HTR-8/SVneo (cell line): ENCODE results near the gene KREMEN1.
"Not testable (repeated sequence)": the region's sequence is repeated elsewhere in the genome, so short reads cannot be mapped to it uniquely, and the experiment has no call there.

Experiments used
- DNase-seq: peaks from one replicate; pipeline ENCODE4 v3.0.0; 2011; ENCODE audit warnings: low spot score, mixed read lengths; ENCODE audit not compliant: insufficient read length
- FAIRE-seq: peaks from 2 replicates; lab custom pipeline; 2011; peaks lifted over from hg19 to GRCh38; lab: Jason Lieb, UNC

KREMEN1 gene

GRCh38 chr22:29073618-29074275 is 912 bp downstream of the KREMEN1 start:
- DNase-seq, result no peak
- no peak for FAIRE-seq

DNA sequence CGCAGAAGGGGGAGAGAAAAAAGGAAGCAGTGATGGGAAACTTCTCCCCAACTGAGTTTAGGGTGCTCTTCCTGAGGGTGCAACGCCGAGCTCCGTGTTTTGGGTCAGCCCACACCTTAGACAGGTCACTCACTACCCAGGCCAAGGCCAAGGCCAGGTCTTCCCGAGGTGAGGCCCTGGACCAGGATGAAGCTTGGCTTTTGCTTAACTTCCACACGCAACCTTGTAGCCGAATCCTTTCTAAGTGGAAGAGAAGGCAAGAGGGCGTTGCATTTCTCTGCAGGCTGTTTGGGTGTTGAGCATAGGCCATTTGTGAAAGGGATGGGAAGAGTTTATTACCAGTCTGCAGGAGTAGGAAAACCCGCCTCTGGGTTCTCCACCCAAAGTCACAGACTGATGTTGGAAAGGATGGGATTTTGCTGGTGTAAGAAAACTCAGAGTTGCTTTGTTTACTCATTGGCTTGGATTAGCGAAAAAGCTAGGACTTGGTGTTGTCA is 1.5 kb downstream of the KREMEN1 start:
- no peak for DNase-seq
- no peak for FAIRE-seq

DNA sequence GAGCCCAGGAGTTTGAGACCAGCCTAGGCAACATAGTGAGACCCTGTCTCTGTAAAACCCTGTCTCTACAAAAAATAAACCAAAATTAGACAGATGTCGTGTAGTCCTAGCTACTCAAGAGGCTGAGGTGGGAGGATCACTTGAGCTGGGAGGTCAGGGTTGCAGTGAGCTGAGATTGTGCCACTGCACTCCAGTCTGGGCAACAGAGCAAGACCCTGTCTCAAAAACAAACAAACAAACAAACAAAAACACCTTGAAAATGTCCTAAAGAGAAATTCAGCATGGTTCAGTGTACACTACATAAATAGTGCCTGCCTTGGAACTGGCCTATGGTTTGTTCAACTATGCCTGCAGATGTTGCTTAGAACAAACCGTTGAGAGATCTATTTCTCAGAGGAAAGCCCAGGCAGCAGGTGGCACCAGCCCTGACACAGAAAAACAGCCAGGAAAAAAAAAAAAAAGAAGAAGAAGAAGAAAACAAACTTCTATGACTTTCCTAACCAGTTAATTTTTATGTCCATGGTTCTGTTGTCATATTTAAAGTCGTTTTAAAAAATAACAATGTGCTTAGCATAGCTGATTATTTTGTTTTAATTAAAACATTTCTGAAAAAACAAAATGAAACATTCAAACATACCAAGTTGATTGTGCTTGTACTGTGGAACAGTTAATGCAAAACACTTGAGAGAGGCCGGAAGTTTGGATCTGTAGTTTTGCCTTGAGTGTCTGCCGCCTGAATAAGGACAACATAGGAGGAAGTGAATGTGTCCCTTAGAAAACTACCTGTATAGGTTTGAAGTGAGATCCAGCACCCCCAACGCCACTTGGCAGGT is 5.4 kb downstream of the KREMEN1 start:
- no peak for DNase-seq
- FAIRE-seq, result no peak

DNA sequence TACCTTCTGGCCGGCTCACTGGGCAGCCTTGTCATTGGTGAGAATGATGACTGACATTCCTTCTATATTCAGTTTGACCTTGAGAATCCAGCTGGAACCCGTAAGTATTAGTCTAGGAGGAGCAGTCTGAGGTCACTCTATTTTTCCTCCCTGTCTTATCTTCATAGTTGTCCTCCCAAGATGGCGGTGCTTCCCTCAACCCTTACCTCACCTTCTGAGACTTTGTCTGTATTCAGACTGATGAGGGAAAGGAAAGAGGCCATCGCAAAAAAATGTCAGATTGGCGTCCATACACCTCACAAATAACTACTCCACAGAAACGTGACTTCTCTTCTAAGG is 6.0 kb downstream of the KREMEN1 start:
- DNase-seq (no peak), FAIRE-seq (no peak)

GRCh38 chr22:29079218-29079901 is 6.5 kb downstream of the KREMEN1 start:
- no peak for FAIRE-seq

DNA sequence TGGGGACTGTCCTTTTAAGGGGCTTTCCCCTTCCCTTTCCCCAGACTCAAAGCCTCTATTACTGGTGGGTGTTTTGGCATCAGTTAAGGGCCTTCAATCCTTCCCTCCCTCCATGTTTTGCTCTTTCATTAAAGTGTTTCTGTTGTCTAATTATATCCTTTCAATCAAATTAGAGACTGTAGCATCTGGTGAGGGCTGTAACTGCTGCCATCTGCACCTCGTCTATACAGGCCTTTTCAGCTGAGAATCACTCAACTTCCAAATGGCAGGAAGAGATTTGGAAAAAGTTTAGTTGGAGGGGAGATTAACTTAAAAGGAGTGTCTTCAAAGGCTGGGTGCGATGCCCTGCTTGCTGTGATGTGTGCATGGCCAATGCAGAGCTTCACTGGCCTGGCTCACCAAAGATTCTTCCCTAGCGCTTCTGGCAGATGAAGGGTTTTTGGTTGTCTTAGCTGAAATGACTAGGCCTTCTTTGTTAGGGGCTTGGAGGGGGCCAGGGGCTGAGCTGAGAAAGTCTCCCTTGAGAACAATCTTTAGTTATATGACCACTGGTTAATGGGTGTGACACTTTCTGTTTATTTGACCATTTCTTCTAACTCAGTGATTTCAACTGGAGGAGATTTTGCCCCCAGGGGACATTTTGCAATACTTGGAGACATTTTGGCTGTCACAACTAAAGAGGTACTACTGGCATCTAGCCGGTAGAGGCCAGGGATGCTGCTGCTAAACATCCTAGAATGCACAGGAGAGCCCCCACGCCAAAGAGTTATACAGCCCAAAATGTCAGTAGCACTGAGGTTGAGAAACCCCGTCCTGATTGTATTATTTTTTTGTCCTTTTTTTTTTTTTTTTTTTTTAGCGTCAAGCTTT is 7.5 kb downstream of the KREMEN1 start:
- FAIRE-seq (no peak), DNase-seq (no peak)

More at GRCh38 chr22:29079218-29079901, 6.5 kb downstream of the KREMEN1 start:
- DNase-seq, result no peak

DNA sequence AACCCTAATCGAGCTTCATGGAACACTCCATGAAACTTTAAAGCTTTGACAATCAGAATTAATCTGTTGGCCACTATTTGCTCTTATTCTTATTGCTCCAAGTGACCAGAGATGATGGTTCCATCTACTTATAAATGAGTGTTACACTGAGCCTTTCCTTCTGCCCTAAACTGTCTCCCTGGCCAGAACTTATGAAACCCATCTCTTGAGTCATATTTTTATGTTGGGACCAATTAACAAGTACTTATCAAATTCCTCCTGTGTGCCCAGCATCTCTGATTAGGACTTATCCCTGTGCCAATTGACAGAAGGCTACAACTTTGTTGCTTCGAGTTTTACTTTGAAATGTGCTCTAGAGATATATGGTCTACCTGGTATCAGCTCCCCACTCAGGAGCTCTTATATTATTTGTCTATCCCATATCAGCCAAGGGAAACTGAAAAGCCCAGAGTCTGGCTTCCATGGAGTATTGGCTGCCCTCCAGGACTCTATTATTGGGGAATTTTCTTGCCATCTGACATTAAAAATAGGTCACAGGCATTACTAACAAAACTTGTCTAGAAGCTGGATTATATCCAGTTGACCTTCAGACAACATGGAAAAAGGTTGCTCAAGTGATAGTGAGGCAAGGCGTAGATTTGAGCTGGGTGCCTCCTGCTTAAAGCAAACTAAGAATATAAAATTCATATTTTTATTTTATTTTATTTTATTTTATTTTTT is 8.8 kb downstream of the KREMEN1 start:
- no peak for DNase-seq
- no peak for FAIRE-seq

GRCh38 chr22:29082826-29083545 is 10.2 kb downstream of the KREMEN1 start:
- FAIRE-seq (no peak), DNase-seq (no peak)

DNA sequence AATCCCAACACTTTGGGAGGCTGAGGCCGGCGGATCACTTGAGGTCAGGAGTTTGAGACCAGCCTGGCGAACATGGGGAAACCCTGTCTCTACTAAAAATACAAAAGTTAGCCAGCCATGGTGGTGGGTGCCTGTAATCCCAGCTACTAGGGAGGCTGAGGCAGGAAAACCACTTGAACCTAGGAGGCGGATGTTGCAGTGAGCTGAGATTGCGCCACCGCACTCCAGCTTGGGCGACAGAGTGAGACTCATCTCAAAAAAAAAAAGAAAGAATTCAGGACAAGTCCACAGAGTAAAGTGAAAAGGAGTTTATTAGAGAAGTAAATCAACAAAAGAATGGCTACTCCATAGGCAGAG is 10.7 kb downstream of the KREMEN1 start:
- not testable (repeated sequence) for DNase-seq, FAIRE-seq

DNA sequence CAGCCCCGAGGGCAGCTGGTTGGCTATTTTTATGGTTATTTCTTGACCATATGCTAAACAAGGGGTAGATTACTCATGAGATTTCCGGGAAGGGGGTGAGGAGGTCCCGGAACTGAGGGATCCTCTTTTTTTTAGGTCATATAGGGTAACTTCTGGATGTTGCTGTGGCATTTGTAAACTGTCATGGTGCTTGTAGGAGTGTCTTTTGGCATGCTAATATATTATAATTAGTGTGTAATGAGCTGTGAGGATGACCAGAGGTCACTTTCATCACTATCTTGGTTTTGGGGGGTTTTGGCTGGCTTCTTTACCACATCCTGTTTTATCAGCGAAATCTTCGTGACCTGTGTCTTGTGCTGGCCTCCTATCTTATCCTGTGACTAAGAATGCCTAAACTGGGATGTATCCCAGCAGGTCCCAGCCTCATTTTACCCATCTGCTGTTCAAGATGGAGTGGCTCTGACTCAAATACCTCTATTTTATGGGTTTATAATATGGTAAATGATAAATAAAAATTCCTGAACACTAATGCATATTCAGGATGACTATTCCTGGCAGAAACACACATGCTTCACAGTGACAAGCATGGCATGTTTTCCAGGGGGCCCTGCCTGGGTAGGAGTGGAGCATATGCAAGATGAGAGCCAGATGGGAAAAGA is 11.2 kb downstream of the KREMEN1 start:
- DNase-seq (no peak), FAIRE-seq (no peak)

DNA sequence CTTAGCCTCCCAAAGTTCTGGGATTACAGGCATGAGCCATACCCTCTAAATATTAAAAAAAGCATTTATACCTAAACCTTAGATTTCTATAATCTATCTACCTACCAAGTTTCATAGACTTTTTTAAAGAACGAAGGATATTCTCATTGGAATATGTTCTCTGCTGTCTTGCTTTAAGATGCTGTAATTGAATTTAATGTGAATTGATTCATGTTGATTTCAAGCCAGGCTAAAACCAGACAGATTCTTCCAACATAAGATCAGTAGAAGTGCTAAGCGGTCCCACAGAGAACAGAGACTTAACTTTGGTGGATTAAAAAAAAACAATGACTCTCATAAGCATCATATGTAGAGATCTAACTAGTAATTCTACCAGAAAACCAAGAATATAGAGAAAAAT is 14.2 kb downstream of the KREMEN1 start:
- FAIRE-seq (no peak), DNase-seq (no peak)

DNA sequence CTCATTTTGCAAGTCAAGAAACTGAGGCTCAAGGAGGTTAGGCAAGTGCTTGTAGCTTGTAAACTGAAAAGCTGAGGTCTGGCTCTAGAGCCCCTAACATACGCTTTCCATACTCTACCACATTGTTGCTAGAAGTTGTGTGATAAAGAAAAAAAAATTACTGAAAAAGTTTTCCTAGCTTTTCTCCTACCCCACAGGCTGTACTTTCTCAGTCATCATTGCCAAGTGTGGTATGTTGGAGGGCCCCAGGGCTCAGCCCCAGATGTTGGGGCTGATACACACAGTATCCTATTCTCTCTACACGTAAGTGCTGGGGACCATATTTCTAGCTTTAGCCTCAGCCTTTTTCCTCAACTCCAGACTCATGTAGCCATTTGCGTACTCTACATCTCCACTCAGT is 16.0 kb downstream of the KREMEN1 start:
- DNase-seq, result no peak
- FAIRE-seq, result no peak

DNA sequence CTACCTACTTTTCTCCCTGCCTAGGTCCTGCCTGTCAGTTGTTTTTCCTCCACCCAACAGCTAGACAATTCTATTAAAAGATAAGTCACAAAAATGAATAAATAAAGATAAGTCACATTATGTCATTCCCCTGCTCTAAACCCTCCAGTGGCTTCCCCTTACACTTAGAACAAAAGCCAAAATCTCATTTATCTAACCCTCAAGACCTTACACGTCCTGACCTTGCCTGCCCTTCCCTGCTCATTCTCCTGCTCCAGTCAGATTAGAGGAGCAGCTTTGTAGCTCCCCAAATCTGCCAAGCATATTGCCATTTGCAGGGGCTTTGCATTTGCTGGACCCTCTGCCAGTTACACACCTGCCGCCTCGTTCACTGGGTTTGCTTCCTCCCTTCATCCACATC is 16.7 kb downstream of the KREMEN1 start:
- no peak for DNase-seq
- no peak for FAIRE-seq

- no peak for DNase-seq
- FAIRE-seq, result no peak
Observed at GRCh38 chr22:29090039-29090438, 17.2 kb downstream of the KREMEN1 start.

DNA sequence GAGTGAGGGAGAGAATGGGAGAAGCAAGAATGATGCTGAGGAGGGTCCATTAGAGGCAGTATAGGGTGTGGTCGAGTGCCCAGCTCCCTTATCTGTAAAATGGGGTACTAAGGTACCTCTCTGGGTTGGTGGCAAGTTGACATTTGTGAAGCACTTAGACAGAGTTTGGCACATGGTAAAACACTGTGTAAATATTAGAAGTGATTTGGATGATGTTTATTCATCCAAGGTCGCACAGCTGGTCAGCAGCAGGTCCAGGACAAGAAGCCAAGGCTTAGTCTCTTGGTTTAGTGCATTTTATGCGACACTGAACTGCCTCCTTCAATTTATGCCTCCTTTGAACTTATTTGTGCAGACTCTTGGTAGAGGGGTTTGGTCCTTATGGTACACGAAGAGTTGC is 19.4 kb downstream of the KREMEN1 start:
- DNase-seq (no peak), FAIRE-seq (no peak)

DNA sequence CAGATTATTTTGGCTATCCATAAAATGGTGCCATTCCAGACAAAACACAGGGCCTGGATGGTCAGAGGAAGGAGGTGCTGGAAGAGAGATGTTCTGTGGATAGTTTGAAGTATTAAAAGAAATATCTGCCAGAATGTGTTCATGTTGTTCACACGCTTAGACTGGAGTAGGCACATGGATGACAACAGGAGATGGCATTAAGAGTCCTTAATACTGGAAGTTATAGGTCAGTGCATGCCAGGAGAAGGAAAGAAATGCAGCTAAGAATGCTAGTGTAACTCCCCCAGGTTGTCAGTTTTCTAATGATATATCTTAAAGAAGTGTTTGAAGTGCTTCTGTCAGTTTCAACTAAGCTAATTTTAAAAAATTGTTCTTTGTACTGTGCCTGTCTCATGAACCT is 20.2 kb downstream of the KREMEN1 start:
- no peak for FAIRE-seq

DNA sequence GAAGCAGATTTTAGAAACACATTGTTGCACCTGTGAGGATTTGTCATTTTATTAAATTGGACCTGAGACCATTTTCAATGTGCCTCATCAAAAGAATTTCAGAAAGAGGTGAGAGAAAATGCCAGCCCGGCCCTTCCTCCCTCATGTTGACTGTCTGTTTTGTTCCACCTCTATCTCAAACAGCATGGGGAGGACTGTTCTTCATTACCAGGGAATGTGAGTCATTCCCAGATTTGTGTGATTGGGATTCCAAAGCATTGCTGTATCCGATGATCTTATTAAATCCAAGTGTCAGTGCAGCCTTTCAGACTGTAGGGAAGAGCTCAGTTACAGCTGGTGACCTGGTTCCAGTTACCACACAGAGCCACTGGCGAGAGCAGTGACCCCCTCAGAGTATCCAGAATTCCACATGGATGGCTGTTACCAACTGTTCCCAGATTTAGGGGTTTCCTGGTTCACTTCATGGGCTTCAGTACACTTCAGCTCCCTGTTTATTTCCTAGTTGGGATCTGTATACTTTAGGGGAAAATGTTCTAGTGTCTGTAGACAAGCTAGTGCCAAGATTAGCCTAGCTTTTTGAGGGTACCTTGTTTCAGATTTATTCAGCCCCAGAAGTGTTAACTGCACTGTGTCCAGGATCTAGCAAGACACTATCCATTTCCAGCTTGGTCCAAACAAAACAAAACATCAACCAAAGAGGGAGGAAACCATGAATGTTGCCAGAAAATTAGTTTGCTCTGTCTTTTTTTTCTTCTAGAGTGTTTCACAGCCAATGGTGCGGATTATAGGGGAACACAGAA is 20.9 kb downstream of the KREMEN1 start:
- FAIRE-seq, result no peak
- no peak for DNase-seq

More for the DNA sequence above, 20.2 kb downstream of the KREMEN1 start:
- no peak for DNase-seq

- FAIRE-seq, result no peak
- no peak for DNase-seq
Observed at GRCh38 chr22:29095459-29095858, 22.6 kb downstream of the KREMEN1 start.
